LoVo (cell line): ENCODE data around the gene LIME1.
"Not testable (repeated sequence)": the region's sequence is repeated elsewhere in the genome, so short reads cannot be mapped to it uniquely, and the experiment has no call there.

Source experiments
- DNase-seq: peaks from one replicate; pipeline ENCODE4 v3.0.0-alpha.2; 2016; ENCODE audit warnings: low spot score

The LIME1 gene

GRCh38 chr20:63708301-63709148 is 27.9 kb upstream of the LIME1 start:
- DNase-seq: no peak

GRCh38 chr20:63709149-63709527 is 27.3 kb upstream of the LIME1 start:
- no peak for DNase-seq

GRCh38 chr20:63711085-63711645 is 25.3 kb upstream of the LIME1 start:
- DNase-seq: no peak

GRCh38 chr20:63712191-63712590 is 24.3 kb upstream of the LIME1 start:
- DNase-seq: no peak

GRCh38 chr20:63714858-63715257 is 21.6 kb upstream of the LIME1 start:
- DNase-seq: no peak

GRCh38 chr20:63718996-63719395 is 17.5 kb upstream of the LIME1 start:
- no peak for DNase-seq

- not testable (repeated sequence) for DNase-seq
These were observed 13.4 kb upstream of the LIME1 start for GRCh38 chr20:63722967-63723622.

GRCh38 chr20:63730189-63730733 is 6.2 kb upstream of the LIME1 start:
- not testable (repeated sequence) for DNase-seq

GRCh38 chr20:63731410-63731809 is 5.1 kb upstream of the LIME1 start:
- DNase-seq: no peak

GRCh38 chr20:63732118-63733095 is 4.1 kb upstream of the LIME1 start:
- no peak for DNase-seq

GRCh38 chr20:63733117-63733516 is 3.3 kb upstream of the LIME1 start:
- DNase-seq: no peak

- no peak for DNase-seq
These were observed 2.8 kb upstream of the LIME1 start for GRCh38 chr20:63733579-63734081.

GRCh38 chr20:63734111-63734945 is 2.1 kb upstream of the LIME1 start:
- no peak for DNase-seq

GRCh38 chr20:63734946-63735858 is 1.3 kb upstream of the LIME1 start:
- no peak for DNase-seq

GRCh38 chr20:63736893-63737694 is 630 bp downstream of the LIME1 start:
- DNase-seq: no peak

GRCh38 chr20:63737695-63737944 is 1.2 kb downstream of the LIME1 start:
- DNase-seq: no peak

GRCh38 chr20:63737945-63738686 is 1.7 kb downstream of the LIME1 start:
- DNase-seq: no peak

- DNase-seq: no peak
These were observed 2.2 kb downstream of the LIME1 start for GRCh38 chr20:63738687-63739129.
